A549 treated with AZD9567 at 1 μM for 4 hours (cell line): ENCODE measurements around the gene CYP46A1. TPM values are rescaled to one million over a fixed set of nuclear protein-coding genes. Genes with fewer than 3 reads are reported as not detected.

Experiments
- total RNA-seq: library from RNA; stranded (reverse); fragments of 200-300 nt; extraction: Qiagen RNA extraction; gene quantifications from 5 replicates; pipeline ENCODE4 v1.2.3, GENCODE V29; 2022; ENCODE audit not compliant: insufficient read depth

The CYP46A1 gene
- total RNA-seq, result 0.14 to 0.23 TPM (median 0.15 TPM) in 4 of 5 replicates, not detected in the other

GRCh38 chr14:99683619-99684409 is at the start of gene CYP46A1:
Gene CYP46A1 (plus strand): TSS chr14:99684298. CDS start chr14:99684418, 120 bp downstream.

GRCh38 chr14:99644723-99645544 is 39.2 kb upstream of the CYP46A1 start, which contains the start of gene HHIPL1:
Gene HHIPL1 (plus strand): TSS chr14:99645129. CDS start chr14:99645208, 79 bp downstream.

Other genes with a start within 250 kb of the CYP46A1 start
- 41.9 to 52.5 TPM (median 47.4 TPM) in 5 replicates for gene SETD3, start 203.4 kb upstream of the CYP46A1 start, total RNA-seq
- 45.7 to 74.1 TPM (median 48.0 TPM) in 5 replicates for gene CCNK, start 202.9 kb upstream of the CYP46A1 start, total RNA-seq
- 23.8 to 37.1 TPM (median 35.0 TPM) in 5 replicates for gene CCDC85C, start 80.1 kb upstream of the CYP46A1 start, total RNA-seq
- gene HHIPL1, start 39.2 kb upstream of the CYP46A1 start, total RNA-seq, result 0.13 to 0.19 TPM (median 0.17 TPM) in 4 of 5 replicates, not detected in the other
- 32.7 to 69.7 TPM (median 35.8 TPM) in 5 replicates for gene EML1, start 109.1 kb downstream of the CYP46A1 start, total RNA-seq